ENCODE measurements around the gene CSNK1D. TPM values are rescaled to one million over a fixed set of nuclear protein-coding genes. Genes with fewer than 3 reads are reported as not detected.

CSNK1D gene
- total RNA-seq, 1 experiment from 2014 or later: 234 TPM

- H3K4me3 ChIP-seq (ENCODE audit: low read depth in 2 of 2, low read length in 2 of 2): no peak overlapping the region; a peak in 1 of 4 replicates
- no peaks in the 10 kb centered on the region for H3K27me3 ChIP-seq (ENCODE audit: control insufficient read depth, insufficient read depth, low read length)
- peaks cover 2% of the 10 kb centered on the region for H3K36me3 ChIP-seq (ENCODE audit: control insufficient read depth, insufficient read depth, low read length)
- DNase-seq (ENCODE audit: low read depth, low spot score) (no peak), ATAC-seq (no peak)
- ChIA-PET POLR2A (interaction anchor here (0.5 kb wide), 2 partner anchors 29 to 252 kb away, joined by 4 to 5 read pairs; no protein-coding TSS in a partner anchor), CTCF (interaction anchor here (1.1 kb wide), 1 partner anchor 29 kb away, joined by 4 read pairs; no protein-coding TSS in a partner anchor)
- TF ChIP-seq POLR2AphosphoS5 (IDR thresholded peaks at IDR 0.05; ENCODE audit: low read depth, low read length) (peak; percentile 14; the same call in 1 of the 2 replicates), TCF7L2 (IDR thresholded peaks at IDR 0.05; ENCODE audit: low read depth, low read length) (no peak)
- H3K27ac ChIP-seq (ENCODE audit: low read length): peak overlapping the region; percentile 94
- no TSS peak for BruUV-seq (replicated peaks)
- in situ Hi-C loops (cut with HindIII; ENCODE audit: low pct_unique_long_range_greater_than_20kb, low sequenced_read_pairs) (no loop called here), intact Hi-C loops (cut with micrococcal nuclease; ENCODE audit: unreplicated experiment) (loop anchor here (10.0 kb wide), 1 partner anchor 131 kb away; no protein-coding TSS in a partner anchor)
- H3K4me1 ChIP-seq (ENCODE audit: control insufficient read depth, insufficient read depth, low read length): peaks cover 88% of the 10 kb centered on the region
- no peaks in the 10 kb centered on the region for H3K9me3 ChIP-seq (ENCODE audit: control insufficient read depth, insufficient read depth, low read depth, low read length)
These were observed 37.7 kb downstream of the CSNK1D start for GRCh38 chr17:82235775-82236141.

- Histone ChIP-seq H3K4me1 (ENCODE audit: control insufficient read depth, insufficient read depth, low read length) (peaks cover 83% of the 10 kb centered on the region), H3K27me3 (ENCODE audit: control insufficient read depth, insufficient read depth, low read length) (no peaks in the 10 kb centered on the region), H3K36me3 (ENCODE audit: control insufficient read depth, insufficient read depth, low read length) (peaks cover 4% of the 10 kb centered on the region), H3K27ac (ENCODE audit: low read length) (peak overlapping the region; percentile 94), H3K9me3 (ENCODE audit: control insufficient read depth, insufficient read depth, low read depth, low read length) (no peaks in the 10 kb centered on the region), H3K4me3 (ENCODE audit: low read depth in 2 of 2, low read length in 2 of 2) (peak overlapping the region in 1 of 2 experiments; percentile 24; a peak in 2 of 4 replicates)
- BruUV-seq (replicated peaks): no TSS peak
- CTCF ChIA-PET: no interaction called here
- DNase-seq (ENCODE audit: low read depth, low spot score) (no peak), ATAC-seq (no peak)
- POLR2A ChIA-PET: interaction anchor here (0.5 kb wide), 2 partner anchors 30 to 251 kb away, joined by 4 to 5 read pairs; no protein-coding TSS in a partner anchor
- in situ Hi-C loops (cut with HindIII; ENCODE audit: low pct_unique_long_range_greater_than_20kb, low sequenced_read_pairs) (no loop called here), intact Hi-C loops (cut with micrococcal nuclease; ENCODE audit: unreplicated experiment) (loop anchor here (10.0 kb wide), 1 partner anchor 130 kb away; no protein-coding TSS in a partner anchor)
- no peak for TF ChIP-seq SIN3A (IDR thresholded peaks at IDR 0.05; ENCODE audit: borderline replicate concordance, insufficient read depth, low read depth, low read length)
- 0 out of 2 replicates have a peak, but pooled peaks have one; percentile 5 for TF ChIP-seq POLR2AphosphoS5 (IDR thresholded peaks at IDR 0.05; ENCODE audit: low read depth, low read length)
- no peak for TF ChIP-seq REST (IDR thresholded peaks at IDR 0.05; ENCODE audit: insufficient read depth in 1 of 2, low read depth in 2 of 2, low read length in 1 of 2)
- no peak for TF ChIP-seq TCF7L2 (IDR thresholded peaks at IDR 0.05; ENCODE audit: low read depth, low read length)
- TF ChIP-seq, protein P1, sequence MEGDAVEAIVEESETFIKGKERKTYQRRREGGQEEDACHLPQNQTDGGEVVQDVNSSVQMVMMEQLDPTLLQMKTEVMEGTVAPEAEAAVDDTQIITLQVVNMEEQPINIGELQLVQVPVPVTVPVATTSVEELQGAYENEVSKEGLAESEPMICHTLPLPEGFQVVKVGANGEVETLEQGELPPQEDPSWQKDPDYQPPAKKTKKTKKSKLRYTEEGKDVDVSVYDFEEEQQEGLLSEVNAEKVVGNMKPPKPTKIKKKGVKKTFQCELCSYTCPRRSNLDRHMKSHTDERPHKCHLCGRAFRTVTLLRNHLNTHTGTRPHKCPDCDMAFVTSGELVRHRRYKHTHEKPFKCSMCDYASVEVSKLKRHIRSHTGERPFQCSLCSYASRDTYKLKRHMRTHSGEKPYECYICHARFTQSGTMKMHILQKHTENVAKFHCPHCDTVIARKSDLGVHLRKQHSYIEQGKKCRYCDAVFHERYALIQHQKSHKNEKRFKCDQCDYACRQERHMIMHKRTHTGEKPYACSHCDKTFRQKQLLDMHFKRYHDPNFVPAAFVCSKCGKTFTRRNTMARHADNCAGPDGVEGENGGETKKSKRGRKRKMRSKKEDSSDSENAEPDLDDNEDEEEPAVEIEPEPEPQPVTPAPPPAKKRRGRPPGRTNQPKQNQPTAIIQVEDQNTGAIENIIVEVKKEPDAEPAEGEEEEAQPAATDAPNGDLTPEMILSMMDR (IDR thresholded peaks at IDR 0.05): no peak
These were observed 38.3 kb downstream of the CSNK1D start for GRCh38 chr17:82235056-82235774.

All from Panc1 (cell line).